Epithelial cell of proximal tubule (primary cell): ENCODE measurements around the gene TSEN2. TPM values are rescaled to one million over a fixed set of nuclear protein-coding genes. Genes with fewer than 3 reads are reported as not detected.

Experiments
- DNase-seq: peaks from one replicate; pipeline ENCODE4 v3.0.0-alpha.2; 2011; ENCODE audit warnings: low read depth
- H3K4me3 ChIP-seq: 2 replicates; pipeline ENCODE4 v1.5.1; 2011; ENCODE audit warnings: low read depth, mild to moderate bottlenecking, low read length
- total RNA-seq: library from RNA; depleted of rRNA; stranded (reverse); fragments of >200 nt; gene quantifications from 2 replicates; pipeline ENCODE4 v1.2.3, GENCODE V29; 2015
- TF ChIP-seq, protein P1 (sequence below): conservative IDR thresholded peaks from 2 replicates; pipeline ENCODE4 v1.5.1; 2012; ENCODE audit warnings: low read depth, mild to moderate bottlenecking, low read length

TSEN2 gene
- total RNA-seq, 1 donor from 2014 or later, result 6.3 TPM

GRCh38 chr3:12460127-12460526 lies 24.2 kb upstream of the TSEN2 start:
- no peak for DNase-seq
- no peak overlapping the region for H3K4me3 ChIP-seq
- TF ChIP-seq, protein P1, sequence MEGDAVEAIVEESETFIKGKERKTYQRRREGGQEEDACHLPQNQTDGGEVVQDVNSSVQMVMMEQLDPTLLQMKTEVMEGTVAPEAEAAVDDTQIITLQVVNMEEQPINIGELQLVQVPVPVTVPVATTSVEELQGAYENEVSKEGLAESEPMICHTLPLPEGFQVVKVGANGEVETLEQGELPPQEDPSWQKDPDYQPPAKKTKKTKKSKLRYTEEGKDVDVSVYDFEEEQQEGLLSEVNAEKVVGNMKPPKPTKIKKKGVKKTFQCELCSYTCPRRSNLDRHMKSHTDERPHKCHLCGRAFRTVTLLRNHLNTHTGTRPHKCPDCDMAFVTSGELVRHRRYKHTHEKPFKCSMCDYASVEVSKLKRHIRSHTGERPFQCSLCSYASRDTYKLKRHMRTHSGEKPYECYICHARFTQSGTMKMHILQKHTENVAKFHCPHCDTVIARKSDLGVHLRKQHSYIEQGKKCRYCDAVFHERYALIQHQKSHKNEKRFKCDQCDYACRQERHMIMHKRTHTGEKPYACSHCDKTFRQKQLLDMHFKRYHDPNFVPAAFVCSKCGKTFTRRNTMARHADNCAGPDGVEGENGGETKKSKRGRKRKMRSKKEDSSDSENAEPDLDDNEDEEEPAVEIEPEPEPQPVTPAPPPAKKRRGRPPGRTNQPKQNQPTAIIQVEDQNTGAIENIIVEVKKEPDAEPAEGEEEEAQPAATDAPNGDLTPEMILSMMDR, result no peak

DNA sequence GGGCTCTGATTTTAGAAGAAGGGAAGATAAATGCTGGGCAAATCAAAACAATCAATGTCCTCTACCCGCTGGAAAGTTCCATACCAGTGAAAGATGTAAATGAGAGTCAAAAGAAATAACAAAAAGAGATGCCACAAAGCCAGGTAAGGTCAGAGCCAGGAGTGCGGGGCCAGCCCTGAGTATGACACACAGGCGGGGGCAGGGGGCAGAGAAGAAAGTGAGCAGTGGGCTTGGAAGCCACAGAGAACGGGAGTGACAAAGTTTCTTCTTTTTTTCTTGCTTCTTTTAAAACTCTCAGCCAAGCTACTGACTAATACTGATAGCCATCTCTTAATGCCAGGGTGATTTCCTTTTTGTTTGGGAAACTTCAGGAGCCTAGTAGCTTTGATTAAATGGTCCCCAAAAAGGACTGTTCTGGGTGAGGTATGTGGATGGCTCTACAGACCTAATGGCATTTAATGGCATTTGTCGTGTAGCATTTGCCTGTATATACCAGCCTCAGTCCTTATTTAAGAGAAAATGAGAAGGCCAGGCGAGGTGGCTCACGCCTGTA lies 23.1 kb upstream of the TSEN2 start:
- no peak for DNase-seq
- TF ChIP-seq, protein P1, result no peak
- H3K4me3 ChIP-seq, result no peak overlapping the region

- TF ChIP-seq, protein P1, result no peak
- DNase-seq, result no peak
Measured at GRCh38 chr3:12462159-12462947, 21.9 kb upstream of the TSEN2 start.

DNA sequence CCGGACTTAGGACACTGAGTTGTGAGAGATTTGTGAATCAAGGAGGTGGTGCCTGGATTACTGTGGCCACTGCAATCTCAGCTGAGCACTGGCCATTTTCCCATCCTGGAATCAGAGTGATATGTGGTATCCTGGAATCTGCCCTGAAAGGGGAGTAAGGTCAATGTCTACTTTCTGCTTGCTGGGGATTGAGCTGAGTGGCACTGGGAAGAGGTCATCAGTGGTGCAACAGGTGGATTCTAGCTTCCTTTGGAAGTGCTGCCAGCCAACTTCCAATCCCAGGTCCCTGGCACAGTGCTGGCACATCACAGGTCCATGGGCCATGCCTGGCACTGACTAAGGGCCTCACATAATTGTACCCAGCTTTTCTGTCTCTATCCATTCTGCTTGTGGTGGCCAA lies 20.6 kb upstream of the TSEN2 start:
- TF ChIP-seq, protein P1, result no peak
- no peak overlapping the region for H3K4me3 ChIP-seq
- no peak for DNase-seq

More at GRCh38 chr3:12462159-12462947, 21.9 kb upstream of the TSEN2 start:
- H3K4me3 ChIP-seq, result no peak overlapping the region

- TF ChIP-seq, protein P1, result no peak
- no peak overlapping the region for H3K4me3 ChIP-seq
- DNase-seq, result no peak
Measured at GRCh38 chr3:12464181-12464580, 20.1 kb upstream of the TSEN2 start.

DNA sequence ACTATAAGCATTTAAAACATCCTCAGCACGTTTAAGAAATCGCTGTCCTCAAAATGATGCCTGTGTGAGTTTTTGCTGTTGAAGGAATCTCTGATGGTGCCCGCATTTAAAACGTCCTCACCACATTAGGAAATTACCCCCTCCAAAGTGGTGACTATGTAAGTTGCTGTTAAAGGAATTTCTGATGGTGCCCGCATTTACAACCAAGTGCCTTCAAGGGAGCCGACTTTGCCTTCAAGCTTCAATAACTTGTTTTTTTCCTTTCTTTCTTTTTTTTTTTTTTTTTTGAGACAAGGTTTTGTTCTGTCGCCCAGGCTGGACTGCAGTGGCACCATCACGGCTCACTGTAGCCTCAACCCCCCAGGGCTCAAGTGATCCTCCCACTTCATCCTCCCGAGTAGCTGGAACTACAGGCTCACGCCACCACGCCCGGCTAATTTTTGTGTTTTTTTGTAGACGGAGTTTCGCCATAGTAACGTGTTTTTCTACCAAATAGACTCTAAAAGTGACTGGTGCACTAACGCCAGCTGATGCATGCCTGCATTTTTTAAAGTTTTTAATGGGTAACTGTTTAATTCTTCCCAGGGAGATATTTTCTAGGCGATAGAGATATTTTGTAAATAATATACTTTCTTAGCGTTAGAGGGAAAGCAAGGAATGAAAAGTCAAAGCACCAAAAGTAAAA lies 19.0 kb upstream of the TSEN2 start:
- DNase-seq, result no peak
- TF ChIP-seq, protein P1, result no peak

More for the DNA sequence above, 19.0 kb upstream of the TSEN2 start:
- no peak overlapping the region for H3K4me3 ChIP-seq
